A549 (cell line): ENCODE results near the gene PUM1. TPM values are rescaled to one million over a fixed set of nuclear protein-coding genes. Genes with fewer than 3 reads are reported as not detected.

Experiments used
- ATAC-seq, 2 experiments: fragments of 200-7000 bp in 1 of 2; fragments of >200 bp in 1 of 2; cut with Nextera tagmentation in 1 of 2; cut with Tn5 transposase in 1 of 2; 3 replicates each; pipeline versions ENCODE4 v1.8.0 to v1.9.1; 2018 to 2020; ENCODE audit warnings: mild to moderate bottlenecking in 1 of 2, moderate library complexity in 1 of 2
- CTCF ChIA-PET: fragments of 300-600 bp; sonication (Branson Sonifier 250); formaldehyde crosslinking; extraction: SDS; loops from one replicate; lab custom pipeline; 2021; ENCODE audit warnings: antibody characterized with exemption, inconsistent platforms; lab: Yijun Ruan, JAX
- POLR2A ChIA-PET: fragments of 350-600 bp; formaldehyde crosslinking; extraction: SDS; loops from one replicate; lab custom pipeline; 2021; ENCODE audit warnings: antibody characterized with exemption, inconsistent platforms; lab: Yijun Ruan, JAX
- DNase-seq, 2 experiments: peaks; one replicate each; pipeline versions ENCODE4 v3.0.0 to v3.0.0-alpha.2; 2011 to 2016; ENCODE audit warnings: low read depth in 1 of 2, low spot score in 1 of 2
- FAIRE-seq: peaks from 2 replicates; lab custom pipeline; 2011; peaks lifted over from hg19 to GRCh38; lab: Jason Lieb, UNC
- H3K27ac ChIP-seq, 2 experiments: fragments of >200 bp; sonication (Bioruptor Twin); formaldehyde crosslinking; 3 replicates each; pipeline ENCODE4 v1.5.1; 2016 to 2017
- H3K4me1 ChIP-seq: fragments of >200 bp; sonication (Bioruptor Twin); formaldehyde crosslinking; 3 replicates; pipeline ENCODE4 v1.6.1; 2016
- H3K4me2 ChIP-seq: fragments of >200 bp; sonication (Bioruptor Twin); formaldehyde crosslinking; 3 replicates; pipeline ENCODE4 v1.6.1; 2016
- H3K4me3 ChIP-seq: fragments of >200 bp; sonication (Bioruptor Twin); formaldehyde crosslinking; 3 replicates; pipeline ENCODE4 v1.5.1; 2016
- H3K9me3 ChIP-seq: fragments of >200 bp; sonication (Bioruptor Twin); formaldehyde crosslinking; 3 replicates; pipeline ENCODE4 v1.6.1; 2016
- CBX8 ChIP-seq: fragments of 200-600 bp; sonication (generic); IDR thresholded peaks from 2 replicates; pipeline ENCODE4 v1.6.1; 2016
- CTCF ChIP-seq: fragments of >200 bp; sonication (Bioruptor Twin); formaldehyde crosslinking; IDR thresholded peaks from 3 replicates; pipeline ENCODE4 v1.5.1; 2016
- EHF ChIP-seq: fragments of 250-450 bp; sonication (Bioruptor Pico); IDR thresholded peaks from 2 replicates; pipeline ENCODE4 v1.5.0; 2020; ENCODE audit warnings: mild to moderate bottlenecking
- ESRRA ChIP-seq: fragments of 150-350 bp; IDR thresholded peaks from 2 replicates; pipeline ENCODE4 v1.6.1; 2014; ENCODE audit warnings: mild to moderate bottlenecking, low read length, borderline replicate concordance
- FOSL2 ChIP-seq, 2 experiments: fragments of 450-650 bp in 1 of 2; fragments of >200 bp in 1 of 2; sonication (Bioruptor Twin) in 1 of 2; formaldehyde crosslinking; IDR thresholded peaks; 2 replicates each; pipeline versions ENCODE4 v1.5.0 to v1.6.1; 2016 to 2020; ENCODE audit warnings: mild to moderate bottlenecking in 1 of 2, moderate library complexity in 1 of 2
- HES2 ChIP-seq: fragments of >200 bp; sonication (Bioruptor Twin); formaldehyde crosslinking; IDR thresholded peaks from 2 replicates; pipeline ENCODE4 v1.6.1; 2016
- HEYL ChIP-seq: fragments of 250-450 bp; sonication (Bioruptor Pico); IDR thresholded peaks from 2 replicates; pipeline ENCODE4 v1.8.0; 2021; ENCODE audit warnings: mild to moderate bottlenecking, moderate library complexity
- HMGXB4 ChIP-seq: fragments of 250-450 bp; sonication (Bioruptor Pico); IDR thresholded peaks from 2 replicates; pipeline ENCODE4 v1.5.0; 2021; ENCODE audit warnings: mild to moderate bottlenecking, moderate library complexity, borderline replicate concordance
- HOXA7 ChIP-seq: fragments of 250-450 bp; sonication (Bioruptor Pico); IDR thresholded peaks from 2 replicates; pipeline ENCODE4 v1.5.0; 2020; ENCODE audit warnings: mild to moderate bottlenecking, moderate library complexity
- JUN ChIP-seq, 2 experiments: fragments of >200 bp; sonication (Bioruptor Twin); formaldehyde crosslinking; IDR thresholded peaks; 2 replicates in 1 of 2; 3 replicates in 1 of 2; pipeline ENCODE4 v1.6.1; 2016 to 2017
- KDM1A ChIP-seq: fragments of 200-600 bp; sonication (generic); IDR thresholded peaks from 2 replicates; pipeline ENCODE4 v1.6.1; 2016; ENCODE audit warnings: low read depth, mild to moderate bottlenecking
- PHF8 ChIP-seq: fragments of 200-600 bp; sonication (generic); IDR thresholded peaks from 2 replicates; pipeline ENCODE4 v1.6.1; 2016; ENCODE audit warnings: low read depth, mild to moderate bottlenecking, antibody characterized with exemption, moderate library complexity, borderline replicate concordance
- POLR2A ChIP-seq: IDR thresholded peaks from 2 replicates; pipeline ENCODE4 v1.6.1; 2012; ENCODE audit warnings: mild to moderate bottlenecking, low read length
- POLR2AphosphoS2 ChIP-seq: conservative IDR thresholded peaks from 2 replicates; pipeline ENCODE4 v1.6.1; 2012; ENCODE audit warnings: low read length, improper control_type of control experiment, inconsistent platforms
- RAD21 ChIP-seq, 2 experiments: fragments of >200 bp in 1 of 2; sonication (Bioruptor Twin) in 1 of 2; formaldehyde crosslinking in 1 of 2; IDR thresholded peaks in 1 of 2; conservative IDR thresholded peaks in 1 of 2; 2 replicates in 1 of 2; 3 replicates in 1 of 2; pipeline ENCODE4 v1.6.1; 2012 to 2018; ENCODE audit warnings: inconsistent platforms in 1 of 2
- RCOR1 ChIP-seq: fragments of 150-350 bp; IDR thresholded peaks from 2 replicates; pipeline ENCODE4 v1.6.1; 2014; ENCODE audit warnings: antibody characterized with exemption, low read length, low read depth
- REST ChIP-seq: fragments of 200-600 bp; sonication (generic); IDR thresholded peaks from 2 replicates; pipeline ENCODE4 v1.6.1; 2016; ENCODE audit warnings: antibody characterized with exemption, mild to moderate bottlenecking, moderate library complexity
- TFCP2L1 ChIP-seq: fragments of 250-450 bp; sonication (Bioruptor Pico); IDR thresholded peaks from 2 replicates; pipeline ENCODE4 v1.5.0; 2021; ENCODE audit warnings: mild to moderate bottlenecking
- TP53 ChIP-seq: fragments of 250-450 bp; sonication (Bioruptor Pico); IDR thresholded peaks from 2 replicates; pipeline ENCODE4 v1.5.0; 2021; ENCODE audit warnings: mild to moderate bottlenecking, moderate library complexity
- WGBS: methylation state at CpG from one replicate; pipeline ENCODE4 v1.1.6; 2017; ENCODE audit errors: missing lambda C conversion rate; 5-methylcytosine and 5-hydroxymethylcytosine counted together
- polyA plus RNA-seq, 4 experiments: library from polyadenylated mRNA; depleted of rRNA in 3 of 4; stranded (reverse); fragments of >200 nt; fragmentation: RNase III in 1 of 4; extraction: RNeasy Plus Mini Kit Qiagen cat#74134 plus additional on column Dnase treatment in 1 of 4; gene quantifications; 2 replicates in 3 of 4; 3 replicates in 1 of 4; pipeline ENCODE4 v1.2.3, GENCODE V29; 2011 to 2017

PUM1 gene
- polyA plus RNA-seq, 2 of the 4 experiments (the other 2 are of a cell fraction), result 30.2 to 55.3 TPM

GRCh38 chr1:31005617-31006166 is 59.8 kb downstream of the PUM1 start:
- POLR2A ChIA-PET, result no interaction called here
- no peak for DNase-seq
- Histone ChIP-seq H3K9me3 (no peaks in the 10 kb centered on the region), H3K27ac (no peak overlapping the region), H3K4me1 (peaks cover 17% of the 10 kb centered on the region), H3K4me2 (no peak overlapping the region), H3K4me3 (no peak overlapping the region)
- no peak for FAIRE-seq
- ATAC-seq, result no peak
- CTCF ChIA-PET, result no interaction called here
- TF ChIP-seq CBX8 (no peak), CTCF (no peak), TP53 (CRISPR knock-in tag) (no peak), POLR2A (no peak), REST (no peak), JUN (IDR thresholded peaks at IDR 0.05) (no peak), HES2 (no peak)
- WGBS, result 93% methylated on average over 6 of the region's 6 CpGs

- 92% methylated on average over 3 of the region's 3 CpGs for whole genome bisulfite sequencing
- POLR2A ChIA-PET, result no interaction called here
- H3K4me2 ChIP-seq, result no peak overlapping the region
Measured at GRCh38 chr1:31005198-31005597, 60.3 kb downstream of the PUM1 start.

More at GRCh38 chr1:31005198-31005597, 60.3 kb downstream of the PUM1 start:
- FAIRE-seq, result no peak
- DNase-seq, result no peak
- Histone ChIP-seq H3K9me3 (no peaks in the 10 kb centered on the region), H3K27ac (no peak overlapping the region), H3K4me3 (no peak overlapping the region), H3K4me1 (peaks cover 13% of the 10 kb centered on the region)
- CTCF ChIA-PET, result no interaction called here
- no peak for ATAC-seq
- TF ChIP-seq PHF8, result no peak
- TF ChIP-seq HEYL (CRISPR knock-in tag), result no peak
- TF ChIP-seq TFCP2L1 (CRISPR knock-in tag), result no peak
- no peak for TF ChIP-seq ESRRA
- TF ChIP-seq CTCF, result no peak
- no peak for TF ChIP-seq FOSL2 (IDR thresholded peaks at IDR 0.05)
- no peak for TF ChIP-seq FOSL2 (CRISPR knock-in tag; IDR thresholded peaks at IDR 0.05)
- no peak for TF ChIP-seq HMGXB4
- TF ChIP-seq RAD21 (conservative IDR thresholded peaks at IDR 0.05 in 1 of 2, IDR thresholded peaks at IDR 0.05 in 1 of 2), result no peak
- no peak for TF ChIP-seq KDM1A
- no peak for TF ChIP-seq HOXA7
- TF ChIP-seq RCOR1, result no peak
- TF ChIP-seq HES2, result no peak
- TF ChIP-seq POLR2AphosphoS2, result no peak
- no peak for TF ChIP-seq EHF
